Effector memory CD4-positive, alpha-beta T cell (primary cell): ENCODE data around the gene CPSF4L.

ENCODE experiments used
- DNase-seq, 3 donors: peaks; one replicate each; pipeline ENCODE4 v3.0.0-alpha.2; 2020
- H3K27ac ChIP-seq: 2 replicates; pipeline ENCODE4 v1.7.0; 2013; ENCODE audit warnings: mild to moderate bottlenecking, low read length, moderate library complexity; ENCODE audit not compliant: insufficient read depth, poor library complexity, severe bottlenecking
- H3K27me3 ChIP-seq: replicated peaks from 2 replicates; pipeline ENCODE4 v1.7.0; 2013; ENCODE audit warnings: mild to moderate bottlenecking, low read length; ENCODE audit not compliant: insufficient read depth, control insufficient read depth, poor library complexity, severe bottlenecking
- H3K36me3 ChIP-seq: 2 replicates; pipeline ENCODE4 v1.7.0; 2013; ENCODE audit warnings: mild to moderate bottlenecking, low read length, moderate library complexity; ENCODE audit not compliant: control insufficient read depth, insufficient read depth
- H3K4me1 ChIP-seq: 2 replicates; pipeline ENCODE4 v1.7.0; 2013; ENCODE audit warnings: low read length, mild to moderate bottlenecking; ENCODE audit not compliant: control insufficient read depth, insufficient read depth, poor library complexity, severe bottlenecking
- H3K4me3 ChIP-seq: 2 replicates; pipeline ENCODE4 v1.7.0; 2013; ENCODE audit warnings: low read length, low read depth, mild to moderate bottlenecking; ENCODE audit not compliant: insufficient read depth, poor library complexity, severe bottlenecking
- H3K9me3 ChIP-seq: 2 replicates; pipeline ENCODE4 v1.7.0; 2013; ENCODE audit warnings: mild to moderate bottlenecking, low read length, moderate library complexity; ENCODE audit not compliant: control insufficient read depth

Gene CPSF4L

GRCh38 chr17:73302189-73302588, 40.5 kb upstream of the CPSF4L start:
- no peaks in the 10 kb centered on the region for H3K36me3 ChIP-seq
- H3K9me3 ChIP-seq = no peaks in the 10 kb centered on the region
- H3K27ac ChIP-seq = no peak overlapping the region
- no peaks in the 10 kb centered on the region for H3K4me1 ChIP-seq
- no peaks in the 10 kb centered on the region for H3K27me3 ChIP-seq
- H3K4me3 ChIP-seq = no peak overlapping the region
- no peak for DNase-seq

GRCh38 chr17:73301369-73301768, 39.7 kb upstream of the CPSF4L start:
- H3K9me3 ChIP-seq = no peaks in the 10 kb centered on the region
- no peak for DNase-seq

GRCh38 chr17:73300392-73300791, 38.7 kb upstream of the CPSF4L start:
- no peaks in the 10 kb centered on the region for H3K9me3 ChIP-seq
- H3K27me3 ChIP-seq = no peaks in the 10 kb centered on the region
- H3K4me1 ChIP-seq = no peaks in the 10 kb centered on the region
- H3K27ac ChIP-seq = no peak overlapping the region
- no peak overlapping the region for H3K4me3 ChIP-seq
- no peak for DNase-seq
- H3K36me3 ChIP-seq = no peaks in the 10 kb centered on the region

More at GRCh38 chr17:73301369-73301768, 39.7 kb upstream of the CPSF4L start:
- Histone ChIP-seq H3K36me3 (no peaks in the 10 kb centered on the region), H3K4me1 (no peaks in the 10 kb centered on the region), H3K27me3 (no peaks in the 10 kb centered on the region), H3K27ac (no peak overlapping the region), H3K4me3 (no peak overlapping the region)

- no peak for DNase-seq
- H3K4me3 ChIP-seq = no peak overlapping the region
- no peaks in the 10 kb centered on the region for H3K27me3 ChIP-seq
- H3K4me1 ChIP-seq = no peaks in the 10 kb centered on the region
- no peaks in the 10 kb centered on the region for H3K9me3 ChIP-seq
- no peaks in the 10 kb centered on the region for H3K36me3 ChIP-seq
- no peak overlapping the region for H3K27ac ChIP-seq
These were observed 36.5 kb upstream of the CPSF4L start for GRCh38 chr17:73297934-73298861.

GRCh38 chr17:73293480-73293911, 31.8 kb upstream of the CPSF4L start:
- H3K9me3 ChIP-seq = no peaks in the 10 kb centered on the region
- H3K27me3 ChIP-seq = no peaks in the 10 kb centered on the region
- no peak overlapping the region for H3K4me3 ChIP-seq
- no peaks in the 10 kb centered on the region for H3K36me3 ChIP-seq
- no peak overlapping the region for H3K27ac ChIP-seq
- no peaks in the 10 kb centered on the region for H3K4me1 ChIP-seq
- DNase-seq = no peak

- no peak overlapping the region for H3K27ac ChIP-seq
- H3K4me1 ChIP-seq = no peaks in the 10 kb centered on the region
- no peak overlapping the region for H3K4me3 ChIP-seq
- H3K27me3 ChIP-seq = no peaks in the 10 kb centered on the region
- no peak for DNase-seq
- no peaks in the 10 kb centered on the region for H3K36me3 ChIP-seq
- H3K9me3 ChIP-seq = no peaks in the 10 kb centered on the region
These were observed 31.4 kb upstream of the CPSF4L start for GRCh38 chr17:73293031-73293430.

GRCh38 chr17:73292031-73292531, 30.4 kb upstream of the CPSF4L start:
- DNase-seq = no peak
- Histone ChIP-seq H3K27me3 (no peaks in the 10 kb centered on the region), H3K4me1 (no peaks in the 10 kb centered on the region), H3K27ac (no peak overlapping the region), H3K36me3 (no peaks in the 10 kb centered on the region), H3K9me3 (no peaks in the 10 kb centered on the region), H3K4me3 (no peak overlapping the region)

- no peak for DNase-seq
- Histone ChIP-seq H3K4me3 (no peak overlapping the region), H3K27ac (no peak overlapping the region), H3K4me1 (no peaks in the 10 kb centered on the region), H3K36me3 (no peaks in the 10 kb centered on the region), H3K27me3 (no peaks in the 10 kb centered on the region), H3K9me3 (no peaks in the 10 kb centered on the region)
These were observed 29.7 kb upstream of the CPSF4L start for GRCh38 chr17:73291260-73291801.

- H3K4me1 ChIP-seq = no peaks in the 10 kb centered on the region
- no peak for DNase-seq
- no peak overlapping the region for H3K27ac ChIP-seq
These were observed 28.9 kb upstream of the CPSF4L start for GRCh38 chr17:73290399-73291259.

More at GRCh38 chr17:73290399-73291259, 28.9 kb upstream of the CPSF4L start:
- Histone ChIP-seq H3K4me3 (no peak overlapping the region), H3K36me3 (no peaks in the 10 kb centered on the region), H3K9me3 (no peaks in the 10 kb centered on the region), H3K27me3 (no peaks in the 10 kb centered on the region)
